A549 (cell line): Measurements from ENCODE around the gene SLC26A8. TPM values are rescaled to one million over a fixed set of nuclear protein-coding genes. Genes with fewer than 3 reads are reported as not detected.

Source experiments
- ATAC-seq, 2 experiments: fragments of 200-7000 bp in 1 of 2; fragments of >200 bp in 1 of 2; cut with Nextera tagmentation in 1 of 2; cut with Tn5 transposase in 1 of 2; 3 replicates each; pipeline versions ENCODE4 v1.8.0 to v1.9.1; 2018 to 2020; ENCODE audit warnings: mild to moderate bottlenecking in 1 of 2, moderate library complexity in 1 of 2
- CTCF ChIA-PET: fragments of 300-600 bp; sonication (Branson Sonifier 250); formaldehyde crosslinking; extraction: SDS; loops from one replicate; lab custom pipeline; 2021; ENCODE audit warnings: antibody characterized with exemption, inconsistent platforms; lab: Yijun Ruan, JAX
- POLR2A ChIA-PET: fragments of 350-600 bp; formaldehyde crosslinking; extraction: SDS; loops from one replicate; lab custom pipeline; 2021; ENCODE audit warnings: antibody characterized with exemption, inconsistent platforms; lab: Yijun Ruan, JAX
- DNase-seq, 2 experiments: peaks; one replicate each; pipeline versions ENCODE4 v3.0.0 to v3.0.0-alpha.2; 2011 to 2016; ENCODE audit warnings: low read depth in 1 of 2, low spot score in 1 of 2
- FAIRE-seq: peaks from 2 replicates; lab custom pipeline; 2011; peaks lifted over from hg19 to GRCh38; lab: Jason Lieb, UNC
- H3K27ac ChIP-seq, 2 experiments: fragments of >200 bp; sonication (Bioruptor Twin); formaldehyde crosslinking; 3 replicates each; pipeline ENCODE4 v1.5.1; 2016 to 2017
- H3K4me1 ChIP-seq: fragments of >200 bp; sonication (Bioruptor Twin); formaldehyde crosslinking; 3 replicates; pipeline ENCODE4 v1.6.1; 2016
- H3K4me2 ChIP-seq: fragments of >200 bp; sonication (Bioruptor Twin); formaldehyde crosslinking; 3 replicates; pipeline ENCODE4 v1.6.1; 2016
- H3K4me3 ChIP-seq: fragments of >200 bp; sonication (Bioruptor Twin); formaldehyde crosslinking; 3 replicates; pipeline ENCODE4 v1.5.1; 2016
- H3K9me3 ChIP-seq: fragments of >200 bp; sonication (Bioruptor Twin); formaldehyde crosslinking; 3 replicates; pipeline ENCODE4 v1.6.1; 2016
- ATOH8 ChIP-seq: fragments of 250-450 bp; sonication (Bioruptor Pico); IDR thresholded peaks from 2 replicates; pipeline ENCODE4 v1.5.0; 2020; ENCODE audit warnings: low read depth, mild to moderate bottlenecking, moderate library complexity
- BHLHE40 ChIP-seq: IDR thresholded peaks from 2 replicates; pipeline ENCODE4 v1.6.1; 2012; ENCODE audit warnings: low read depth, low read length, inconsistent platforms
- CBX2 ChIP-seq: fragments of 200-600 bp; sonication (generic); IDR thresholded peaks from 2 replicates; pipeline ENCODE4 v1.6.1; 2016; ENCODE audit warnings: low read depth, mild to moderate bottlenecking, borderline replicate concordance
- CEBPB ChIP-seq, 2 experiments: fragments of >200 bp in 1 of 2; sonication (Bioruptor Twin) in 1 of 2; formaldehyde crosslinking in 1 of 2; IDR thresholded peaks; 2 replicates each; pipeline ENCODE4 v1.6.1; 2012 to 2016
- CHD4 ChIP-seq: fragments of 200-600 bp; sonication (generic); IDR thresholded peaks from 2 replicates; pipeline ENCODE4 v1.6.1; 2016; ENCODE audit warnings: antibody characterized with exemption, mild to moderate bottlenecking, borderline replicate concordance
- CTCF ChIP-seq: fragments of >200 bp; sonication (Bioruptor Twin); formaldehyde crosslinking; IDR thresholded peaks from 3 replicates; pipeline ENCODE4 v1.5.1; 2016
- E2F6 ChIP-seq: IDR thresholded peaks from 2 replicates; pipeline ENCODE4 v1.6.1; 2012; ENCODE audit warnings: low read depth, borderline replicate concordance
- EHF ChIP-seq: fragments of 250-450 bp; sonication (Bioruptor Pico); IDR thresholded peaks from 2 replicates; pipeline ENCODE4 v1.5.0; 2020; ENCODE audit warnings: mild to moderate bottlenecking
- EHMT2 ChIP-seq: fragments of 200-600 bp; sonication (generic); IDR thresholded peaks from 2 replicates; pipeline ENCODE4 v1.6.1; 2016; ENCODE audit warnings: antibody characterized with exemption, low read depth, mild to moderate bottlenecking, moderate library complexity
- EP300 ChIP-seq, 2 experiments: fragments of >200 bp; sonication (Bioruptor Twin); formaldehyde crosslinking; IDR thresholded peaks; 2 replicates in 1 of 2; 3 replicates in 1 of 2; pipeline ENCODE4 v1.6.1; 2016 to 2017
- ESRRA ChIP-seq: fragments of 150-350 bp; IDR thresholded peaks from 2 replicates; pipeline ENCODE4 v1.6.1; 2014; ENCODE audit warnings: mild to moderate bottlenecking, low read length, borderline replicate concordance
- HDAC2 ChIP-seq: fragments of 200-600 bp; sonication (generic); IDR thresholded peaks from 2 replicates; pipeline ENCODE4 v1.6.1; 2016
- HMGXB4 ChIP-seq: fragments of 250-450 bp; sonication (Bioruptor Pico); IDR thresholded peaks from 2 replicates; pipeline ENCODE4 v1.5.0; 2021; ENCODE audit warnings: mild to moderate bottlenecking, moderate library complexity, borderline replicate concordance
- HOXA7 ChIP-seq: fragments of 250-450 bp; sonication (Bioruptor Pico); IDR thresholded peaks from 2 replicates; pipeline ENCODE4 v1.5.0; 2020; ENCODE audit warnings: mild to moderate bottlenecking, moderate library complexity
- HOXB13 ChIP-seq: fragments of 250-450 bp; sonication (Bioruptor Pico); IDR thresholded peaks from 2 replicates; pipeline ENCODE4 v1.5.0; 2020; ENCODE audit warnings: low read depth, mild to moderate bottlenecking, moderate library complexity
- JUN ChIP-seq, 2 experiments: fragments of >200 bp; sonication (Bioruptor Twin); formaldehyde crosslinking; IDR thresholded peaks; 2 replicates in 1 of 2; 3 replicates in 1 of 2; pipeline ENCODE4 v1.6.1; 2016 to 2017
- MAX ChIP-seq: IDR thresholded peaks from 2 replicates; pipeline ENCODE4 v1.6.1; 2012
- MYC ChIP-seq: IDR thresholded peaks from 2 replicates; pipeline ENCODE4 v1.6.1; 2012; ENCODE audit warnings: mild to moderate bottlenecking, inconsistent platforms, low read length, improper control_type of control experiment, borderline replicate concordance
- NPAS2 ChIP-seq: fragments of 250-450 bp; sonication (Bioruptor Pico); IDR thresholded peaks from 2 replicates; pipeline ENCODE4 v1.8.0; 2022; ENCODE audit warnings: mild to moderate bottlenecking, moderate library complexity, borderline replicate concordance
- PBX3 ChIP-seq: IDR thresholded peaks from 2 replicates; pipeline ENCODE4 v1.6.1; 2012
- PHF8 ChIP-seq: fragments of 200-600 bp; sonication (generic); IDR thresholded peaks from 2 replicates; pipeline ENCODE4 v1.6.1; 2016; ENCODE audit warnings: low read depth, mild to moderate bottlenecking, antibody characterized with exemption, moderate library complexity, borderline replicate concordance
- POLR2A ChIP-seq: IDR thresholded peaks from 2 replicates; pipeline ENCODE4 v1.6.1; 2012; ENCODE audit warnings: mild to moderate bottlenecking, low read length
- RAD21 ChIP-seq, 2 experiments: fragments of >200 bp in 1 of 2; sonication (Bioruptor Twin) in 1 of 2; formaldehyde crosslinking in 1 of 2; IDR thresholded peaks in 1 of 2; conservative IDR thresholded peaks in 1 of 2; 2 replicates in 1 of 2; 3 replicates in 1 of 2; pipeline ENCODE4 v1.6.1; 2012 to 2018; ENCODE audit warnings: inconsistent platforms in 1 of 2
- RARB ChIP-seq: fragments of 250-450 bp; sonication (Bioruptor Pico); IDR thresholded peaks from 2 replicates; pipeline ENCODE4 v1.8.0; 2021; ENCODE audit warnings: mild to moderate bottlenecking, moderate library complexity
- RCOR1 ChIP-seq: fragments of 150-350 bp; IDR thresholded peaks from 2 replicates; pipeline ENCODE4 v1.6.1; 2014; ENCODE audit warnings: antibody characterized with exemption, low read length, low read depth
- RNF2 ChIP-seq: fragments of 200-600 bp; sonication (generic); IDR thresholded peaks from 2 replicates; pipeline ENCODE4 v1.6.1; 2016; ENCODE audit warnings: low read depth, mild to moderate bottlenecking, antibody characterized with exemption, moderate library complexity, borderline replicate concordance
- SMC3 ChIP-seq: fragments of >200 bp; sonication (Bioruptor Twin); formaldehyde crosslinking; IDR thresholded peaks from 3 replicates; pipeline ENCODE4 v1.6.1; 2018; ENCODE audit warnings: inconsistent platforms
- TP53 ChIP-seq: fragments of 250-450 bp; sonication (Bioruptor Pico); IDR thresholded peaks from 2 replicates; pipeline ENCODE4 v1.5.0; 2021; ENCODE audit warnings: mild to moderate bottlenecking, moderate library complexity
- ZNF302 ChIP-seq: fragments of 250-450 bp; sonication (Bioruptor Pico); IDR thresholded peaks from 2 replicates; pipeline ENCODE4 v1.9.0; 2021; ENCODE audit warnings: inconsistent platforms, mild to moderate bottlenecking, moderate library complexity
- ZSCAN20 ChIP-seq: fragments of 250-450 bp; sonication (Bioruptor Pico); IDR thresholded peaks from 2 replicates; pipeline ENCODE4 v1.8.0; 2022; ENCODE audit warnings: mild to moderate bottlenecking, moderate library complexity
- WGBS: methylation state at CpG from one replicate; pipeline ENCODE4 v1.1.6; 2017; ENCODE audit errors: missing lambda C conversion rate; 5-methylcytosine and 5-hydroxymethylcytosine counted together
- polyA plus RNA-seq, 4 experiments: library from polyadenylated mRNA; depleted of rRNA in 3 of 4; stranded (reverse); fragments of >200 nt; fragmentation: RNase III in 1 of 4; extraction: RNeasy Plus Mini Kit Qiagen cat#74134 plus additional on column Dnase treatment in 1 of 4; gene quantifications; 2 replicates in 3 of 4; 3 replicates in 1 of 4; pipeline ENCODE4 v1.2.3, GENCODE V29; 2011 to 2017
- TF ChIP-seq, protein P1 (sequence below): fragments of 150-350 bp; IDR thresholded peaks from 2 replicates; pipeline ENCODE4 v1.6.1; 2014; ENCODE audit warnings: low read depth, mild to moderate bottlenecking, low read length

Gene SLC26A8
- polyA plus RNA-seq, 2 of the 4 experiments (the other 2 are of a cell fraction), result not detected

- ATAC-seq (no peak), FAIRE-seq (no peak), DNase-seq (no peak)
- no peak overlapping the region for H3K4me2 ChIP-seq
- CTCF ChIA-PET, result interaction anchor here (0.7 kb wide), 1 partner anchor 204 kb away, joined by 4 read pairs; no protein-coding TSS in a partner anchor
- POLR2A ChIA-PET, result no interaction called here
- WGBS, result 88% methylated on average over 4 of the region's 4 CpGs
- H3K4me1 ChIP-seq, result no peaks in the 10 kb centered on the region
- TF ChIP-seq E2F6 (no peak), BHLHE40 (no peak), ATOH8 (no peak), EHF (no peak), EHMT2 (no peak), HOXA7 (CRISPR knock-in tag) (no peak), ZSCAN20 (CRISPR knock-in tag) (no peak), RCOR1 (no peak), CBX2 (no peak), HOXB13 (no peak), ZNF302 (no peak), PBX3 (no peak), TP53 (CRISPR knock-in tag) (no peak), RNF2 (no peak), CEBPB (IDR thresholded peaks at IDR 0.05) (no peak), CHD4 (no peak), SMC3 (no peak)
- TF ChIP-seq, protein P1, sequence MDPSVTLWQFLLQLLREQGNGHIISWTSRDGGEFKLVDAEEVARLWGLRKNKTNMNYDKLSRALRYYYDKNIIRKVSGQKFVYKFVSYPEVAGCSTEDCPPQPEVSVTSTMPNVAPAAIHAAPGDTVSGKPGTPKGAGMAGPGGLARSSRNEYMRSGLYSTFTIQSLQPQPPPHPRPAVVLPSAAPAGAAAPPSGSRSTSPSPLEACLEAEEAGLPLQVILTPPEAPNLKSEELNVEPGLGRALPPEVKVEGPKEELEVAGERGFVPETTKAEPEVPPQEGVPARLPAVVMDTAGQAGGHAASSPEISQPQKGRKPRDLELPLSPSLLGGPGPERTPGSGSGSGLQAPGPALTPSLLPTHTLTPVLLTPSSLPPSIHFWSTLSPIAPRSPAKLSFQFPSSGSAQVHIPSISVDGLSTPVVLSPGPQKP, result no peak
- no peak overlapping the region for H3K4me3 ChIP-seq
- no peak overlapping the region for H3K27ac ChIP-seq
- no peaks in the 10 kb centered on the region for H3K9me3 ChIP-seq
Observed at GRCh38 chr6:35900448-35900847, 124.0 kb downstream of the SLC26A8 start.

- TF ChIP-seq RCOR1 (no peak), PHF8 (no peak), RARB (CRISPR knock-in tag) (no peak), MAX (no peak), RAD21 (conservative IDR thresholded peaks at IDR 0.05 in 1 of 2, IDR thresholded peaks at IDR 0.05 in 1 of 2) (no peak), BHLHE40 (no peak), HDAC2 (no peak), CTCF (no peak), ZSCAN20 (CRISPR knock-in tag) (no peak), POLR2A (no peak), EP300 (IDR thresholded peaks at IDR 0.05) (no peak), MYC (no peak), ESRRA (no peak), HMGXB4 (CRISPR knock-in tag) (no peak), JUN (IDR thresholded peaks at IDR 0.05) (no peak), TP53 (CRISPR knock-in tag) (no peak), NPAS2 (CRISPR knock-in tag) (no peak)
- Histone ChIP-seq H3K4me3 (no peak overlapping the region), H3K4me1 (no peaks in the 10 kb centered on the region), H3K4me2 (no peak overlapping the region), H3K9me3 (no peaks in the 10 kb centered on the region), H3K27ac (no peak overlapping the region)
- CTCF ChIA-PET, result no interaction called here
- WGBS, result 98% methylated on average over 2 of the region's 2 CpGs
- DNase-seq (no peak), FAIRE-seq (no peak), ATAC-seq (no peak)
- POLR2A ChIA-PET, result no interaction called here
Observed at GRCh38 chr6:35898003-35898402, 126.4 kb downstream of the SLC26A8 start.
